K562 (cell line): ENCODE measurements around the gene EPGN. TPM values are rescaled to one million over a fixed set of nuclear protein-coding genes. Genes with fewer than 3 reads are reported as not detected.
A peak's percentile ranks its signal among the peaks of the same experiment; 100 is the strongest.

ENCODE experiments used
- ADNP ChIP-seq: fragments of 200-800 bp; sonication (Bioruptor generic); IDR thresholded peaks from 2 replicates; pipeline ENCODE4 v1.6.1; 2016; ENCODE audit warnings: missing genetic modification characterization, missing compliant biosample characterization
- BRF1 ChIP-seq: IDR thresholded peaks from 3 replicates; pipeline ENCODE4 v1.6.1; 2011; ENCODE audit warnings: borderline replicate concordance, mild to moderate bottlenecking; ENCODE audit not compliant: insufficient read length; ENCODE audit errors: extremely low read depth
- EZH2 ChIP-seq: IDR thresholded peaks from 2 replicates; pipeline ENCODE4 v1.6.1; 2012; ENCODE audit warnings: low read depth, mild to moderate bottlenecking, inconsistent platforms, low read length, borderline replicate concordance
- HNRNPUL1 ChIP-seq: fragments of 200-400 bp; formaldehyde crosslinking; IDR thresholded peaks from 2 replicates; pipeline ENCODE4 v1.6.1; 2017; ENCODE audit warnings: low read length
- MCM2 ChIP-seq: fragments of 450-650 bp; IDR thresholded peaks from 2 replicates; pipeline ENCODE4 v1.6.1; 2017; ENCODE audit warnings: low read depth, mild to moderate bottlenecking
- NCOR1 ChIP-seq: fragments of 450-650 bp; IDR thresholded peaks from 2 replicates; pipeline ENCODE4 v1.6.1; 2016; ENCODE audit warnings: mild to moderate bottlenecking, moderate library complexity
- NFXL1 ChIP-seq: fragments of 450-650 bp; formaldehyde crosslinking; IDR thresholded peaks from 2 replicates; pipeline ENCODE4 v1.4.0; 2021; ENCODE audit warnings: mild to moderate bottlenecking
- STAG1 ChIP-seq: sonication (generic); formaldehyde crosslinking; IDR thresholded peaks from 2 replicates; pipeline ENCODE4 v1.5.0; 2020; ENCODE audit warnings: missing genetic modification reagents, borderline replicate concordance
- TAL1 ChIP-seq: fragments of 450-650 bp; IDR thresholded peaks from 2 replicates; pipeline ENCODE4 v1.6.1; 2016; ENCODE audit warnings: mild to moderate bottlenecking
- TCFL5 ChIP-seq: fragments of 250-450 bp; sonication (Bioruptor Pico); conservative IDR thresholded peaks from 2 replicates; pipeline ENCODE4 v1.6.1; 2021; ENCODE audit warnings: mild to moderate bottlenecking, moderate library complexity, matching md5 sums
- THRAP3 ChIP-seq: fragments of 450-650 bp; IDR thresholded peaks from 2 replicates; pipeline ENCODE4 v1.6.1; 2016; ENCODE audit warnings: mild to moderate bottlenecking, inconsistent platforms, borderline replicate concordance
- ZNF347 ChIP-seq: fragments of 450-650 bp; formaldehyde crosslinking; IDR thresholded peaks from 2 replicates; pipeline ENCODE4 v1.4.0; 2020; ENCODE audit warnings: low read depth, mild to moderate bottlenecking, moderate library complexity
- ZNF551 ChIP-seq: fragments of 250-450 bp; sonication (Bioruptor Pico); IDR thresholded peaks from 2 replicates; pipeline ENCODE4 v1.5.0; 2021; ENCODE audit warnings: mild to moderate bottlenecking, moderate library complexity
- ZNF586 ChIP-seq: fragments of 450-650 bp; formaldehyde crosslinking; conservative IDR thresholded peaks from 2 replicates; pipeline ENCODE4 v1.4.0; 2020; ENCODE audit warnings: mild to moderate bottlenecking, moderate library complexity
- polyA plus RNA-seq, 8 experiments: library from polyadenylated mRNA; depleted of rRNA in 4 of 8; stranded (reverse) in 5 of 8; unstranded in 3 of 8; fragments of >200 nt; fragmentation: Nextera tagmentation in 2 of 8; fragmentation: Illumina TruSeq in 1 of 8; extraction: Ambion mirVana in 2 of 8; extraction: Trizol in 1 of 8; gene quantifications; 2 replicates each; pipeline versions ENCODE4 v1.2.1 to v1.2.3, GENCODE V29; 2011 to 2014; ENCODE audit warnings: inconsistent platforms in 1 of 8, missing spikeins in 1 of 8
- total RNA-seq, 7 experiments: library from RNA; depleted of rRNA in 6 of 7; stranded (reverse); fragments of >200 nt in 6 of 7; fragmentation: Illumina TruSeq in 2 of 7; extraction: Trizol in 2 of 7; gene quantifications; 2 replicates each; pipeline versions ENCODE4 v1.2.1 to v1.2.3, GENCODE V29; 2011 to 2021; ENCODE audit warnings: low replicate concordance in 1 of 7
- TF ChIP-seq, protein P1 (sequence below): fragments of 150-350 bp; IDR thresholded peaks from 2 replicates; pipeline ENCODE4 v1.6.1; 2014; ENCODE audit warnings: low read depth, mild to moderate bottlenecking, low read length, borderline replicate concordance
- TF ChIP-seq, protein P2 (sequence below): fragments of 450-650 bp; IDR thresholded peaks from 2 replicates; pipeline ENCODE4 v1.6.1; 2016; ENCODE audit warnings: mild to moderate bottlenecking, moderate library complexity

Gene EPGN
- total and polyA plus RNA-seq, 9 of the 15 experiments (the other 6 are each of a cell fraction or from before 2014, with no cell fraction given): 0.10 to 0.56 TPM; not detected in 7

DNA sequence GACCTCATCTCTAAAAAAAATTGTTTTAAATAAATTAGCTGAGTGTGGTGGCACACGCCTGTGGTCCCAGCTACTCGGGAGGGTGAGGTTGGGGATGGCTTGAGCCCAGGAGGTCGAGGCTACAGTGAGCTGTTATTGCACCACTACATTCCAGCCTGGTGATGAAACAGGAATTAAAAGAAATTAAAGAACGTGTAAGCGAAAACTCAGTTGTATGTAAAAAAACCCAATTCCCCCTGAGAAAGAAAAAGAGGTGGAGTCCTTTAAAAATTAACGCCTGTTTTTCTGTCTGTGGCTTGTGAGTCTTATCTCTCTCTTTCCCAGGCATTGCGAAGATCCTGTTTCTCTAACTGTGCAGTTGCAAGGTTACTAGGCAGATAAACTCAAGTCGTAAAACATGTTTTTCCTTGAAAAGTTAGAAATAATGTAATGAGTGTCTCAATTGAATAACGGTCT, 22.1 kb downstream of the EPGN start (continued):
- TF ChIP-seq, protein P1, sequence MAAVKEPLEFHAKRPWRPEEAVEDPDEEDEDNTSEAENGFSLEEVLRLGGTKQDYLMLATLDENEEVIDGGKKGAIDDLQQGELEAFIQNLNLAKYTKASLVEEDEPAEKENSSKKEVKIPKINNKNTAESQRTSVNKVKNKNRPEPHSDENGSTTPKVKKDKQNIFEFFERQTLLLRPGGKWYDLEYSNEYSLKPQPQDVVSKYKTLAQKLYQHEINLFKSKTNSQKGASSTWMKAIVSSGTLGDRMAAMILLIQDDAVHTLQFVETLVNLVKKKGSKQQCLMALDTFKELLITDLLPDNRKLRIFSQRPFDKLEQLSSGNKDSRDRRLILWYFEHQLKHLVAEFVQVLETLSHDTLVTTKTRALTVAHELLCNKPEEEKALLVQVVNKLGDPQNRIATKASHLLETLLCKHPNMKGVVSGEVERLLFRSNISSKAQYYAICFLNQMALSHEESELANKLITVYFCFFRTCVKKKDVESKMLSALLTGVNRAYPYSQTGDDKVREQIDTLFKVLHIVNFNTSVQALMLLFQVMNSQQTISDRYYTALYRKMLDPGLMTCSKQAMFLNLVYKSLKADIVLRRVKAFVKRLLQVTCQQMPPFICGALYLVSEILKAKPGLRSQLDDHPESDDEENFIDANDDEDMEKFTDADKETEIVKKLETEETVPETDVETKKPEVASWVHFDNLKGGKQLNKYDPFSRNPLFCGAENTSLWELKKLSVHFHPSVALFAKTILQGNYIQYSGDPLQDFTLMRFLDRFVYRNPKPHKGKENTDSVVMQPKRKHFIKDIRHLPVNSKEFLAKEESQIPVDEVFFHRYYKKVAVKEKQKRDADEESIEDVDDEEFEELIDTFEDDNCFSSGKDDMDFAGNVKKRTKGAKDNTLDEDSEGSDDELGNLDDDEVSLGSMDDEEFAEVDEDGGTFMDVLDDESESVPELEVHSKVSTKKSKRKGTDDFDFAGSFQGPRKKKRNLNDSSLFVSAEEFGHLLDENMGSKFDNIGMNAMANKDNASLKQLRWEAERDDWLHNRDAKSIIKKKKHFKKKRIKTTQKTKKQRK: no peak
- TF ChIP-seq ZNF347 (no peak), TCFL5 (no peak), BRF1 (no peak), NCOR1 (peak; percentile 61), EZH2 (no peak), ADNP (tag) (peak; percentile 91), THRAP3 (no peak), ZNF551 (CRISPR knock-in tag) (no peak), TAL1 (peak; percentile 51), ZNF586 (CRISPR knock-in tag) (no peak), HNRNPUL1 (no peak), STAG1 (CRISPR knock-in tag) (no peak), NFXL1 (CRISPR knock-in tag) (no peak), MCM2 (no peak)
- TF ChIP-seq, protein P2, sequence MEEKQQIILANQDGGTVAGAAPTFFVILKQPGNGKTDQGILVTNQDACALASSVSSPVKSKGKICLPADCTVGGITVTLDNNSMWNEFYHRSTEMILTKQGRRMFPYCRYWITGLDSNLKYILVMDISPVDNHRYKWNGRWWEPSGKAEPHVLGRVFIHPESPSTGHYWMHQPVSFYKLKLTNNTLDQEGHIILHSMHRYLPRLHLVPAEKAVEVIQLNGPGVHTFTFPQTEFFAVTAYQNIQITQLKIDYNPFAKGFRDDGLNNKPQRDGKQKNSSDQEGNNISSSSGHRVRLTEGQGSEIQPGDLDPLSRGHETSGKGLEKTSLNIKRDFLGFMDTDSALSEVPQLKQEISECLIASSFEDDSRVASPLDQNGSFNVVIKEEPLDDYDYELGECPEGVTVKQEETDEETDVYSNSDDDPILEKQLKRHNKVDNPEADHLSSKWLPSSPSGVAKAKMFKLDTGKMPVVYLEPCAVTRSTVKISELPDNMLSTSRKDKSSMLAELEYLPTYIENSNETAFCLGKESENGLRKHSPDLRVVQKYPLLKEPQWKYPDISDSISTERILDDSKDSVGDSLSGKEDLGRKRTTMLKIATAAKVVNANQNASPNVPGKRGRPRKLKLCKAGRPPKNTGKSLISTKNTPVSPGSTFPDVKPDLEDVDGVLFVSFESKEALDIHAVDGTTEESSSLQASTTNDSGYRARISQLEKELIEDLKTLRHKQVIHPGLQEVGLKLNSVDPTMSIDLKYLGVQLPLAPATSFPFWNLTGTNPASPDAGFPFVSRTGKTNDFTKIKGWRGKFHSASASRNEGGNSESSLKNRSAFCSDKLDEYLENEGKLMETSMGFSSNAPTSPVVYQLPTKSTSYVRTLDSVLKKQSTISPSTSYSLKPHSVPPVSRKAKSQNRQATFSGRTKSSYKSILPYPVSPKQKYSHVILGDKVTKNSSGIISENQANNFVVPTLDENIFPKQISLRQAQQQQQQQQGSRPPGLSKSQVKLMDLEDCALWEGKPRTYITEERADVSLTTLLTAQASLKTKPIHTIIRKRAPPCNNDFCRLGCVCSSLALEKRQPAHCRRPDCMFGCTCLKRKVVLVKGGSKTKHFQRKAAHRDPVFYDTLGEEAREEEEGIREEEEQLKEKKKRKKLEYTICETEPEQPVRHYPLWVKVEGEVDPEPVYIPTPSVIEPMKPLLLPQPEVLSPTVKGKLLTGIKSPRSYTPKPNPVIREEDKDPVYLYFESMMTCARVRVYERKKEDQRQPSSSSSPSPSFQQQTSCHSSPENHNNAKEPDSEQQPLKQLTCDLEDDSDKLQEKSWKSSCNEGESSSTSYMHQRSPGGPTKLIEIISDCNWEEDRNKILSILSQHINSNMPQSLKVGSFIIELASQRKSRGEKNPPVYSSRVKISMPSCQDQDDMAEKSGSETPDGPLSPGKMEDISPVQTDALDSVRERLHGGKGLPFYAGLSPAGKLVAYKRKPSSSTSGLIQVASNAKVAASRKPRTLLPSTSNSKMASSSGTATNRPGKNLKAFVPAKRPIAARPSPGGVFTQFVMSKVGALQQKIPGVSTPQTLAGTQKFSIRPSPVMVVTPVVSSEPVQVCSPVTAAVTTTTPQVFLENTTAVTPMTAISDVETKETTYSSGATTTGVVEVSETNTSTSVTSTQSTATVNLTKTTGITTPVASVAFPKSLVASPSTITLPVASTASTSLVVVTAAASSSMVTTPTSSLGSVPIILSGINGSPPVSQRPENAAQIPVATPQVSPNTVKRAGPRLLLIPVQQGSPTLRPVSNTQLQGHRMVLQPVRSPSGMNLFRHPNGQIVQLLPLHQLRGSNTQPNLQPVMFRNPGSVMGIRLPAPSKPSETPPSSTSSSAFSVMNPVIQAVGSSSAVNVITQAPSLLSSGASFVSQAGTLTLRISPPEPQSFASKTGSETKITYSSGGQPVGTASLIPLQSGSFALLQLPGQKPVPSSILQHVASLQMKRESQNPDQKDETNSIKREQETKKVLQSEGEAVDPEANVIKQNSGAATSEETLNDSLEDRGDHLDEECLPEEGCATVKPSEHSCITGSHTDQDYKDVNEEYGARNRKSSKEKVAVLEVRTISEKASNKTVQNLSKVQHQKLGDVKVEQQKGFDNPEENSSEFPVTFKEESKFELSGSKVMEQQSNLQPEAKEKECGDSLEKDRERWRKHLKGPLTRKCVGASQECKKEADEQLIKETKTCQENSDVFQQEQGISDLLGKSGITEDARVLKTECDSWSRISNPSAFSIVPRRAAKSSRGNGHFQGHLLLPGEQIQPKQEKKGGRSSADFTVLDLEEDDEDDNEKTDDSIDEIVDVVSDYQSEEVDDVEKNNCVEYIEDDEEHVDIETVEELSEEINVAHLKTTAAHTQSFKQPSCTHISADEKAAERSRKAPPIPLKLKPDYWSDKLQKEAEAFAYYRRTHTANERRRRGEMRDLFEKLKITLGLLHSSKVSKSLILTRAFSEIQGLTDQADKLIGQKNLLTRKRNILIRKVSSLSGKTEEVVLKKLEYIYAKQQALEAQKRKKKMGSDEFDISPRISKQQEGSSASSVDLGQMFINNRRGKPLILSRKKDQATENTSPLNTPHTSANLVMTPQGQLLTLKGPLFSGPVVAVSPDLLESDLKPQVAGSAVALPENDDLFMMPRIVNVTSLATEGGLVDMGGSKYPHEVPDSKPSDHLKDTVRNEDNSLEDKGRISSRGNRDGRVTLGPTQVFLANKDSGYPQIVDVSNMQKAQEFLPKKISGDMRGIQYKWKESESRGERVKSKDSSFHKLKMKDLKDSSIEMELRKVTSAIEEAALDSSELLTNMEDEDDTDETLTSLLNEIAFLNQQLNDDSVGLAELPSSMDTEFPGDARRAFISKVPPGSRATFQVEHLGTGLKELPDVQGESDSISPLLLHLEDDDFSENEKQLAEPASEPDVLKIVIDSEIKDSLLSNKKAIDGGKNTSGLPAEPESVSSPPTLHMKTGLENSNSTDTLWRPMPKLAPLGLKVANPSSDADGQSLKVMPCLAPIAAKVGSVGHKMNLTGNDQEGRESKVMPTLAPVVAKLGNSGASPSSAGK: no peak; the same call in none of the 2 replicates
